SK-N-SH treated with all-trans-retinoic acid at 6 μM for 48 hours (cell line): ENCODE data around the gene PARVB.

ENCODE experiments used
- ATAC-seq: fragments of 200-7000 bp; cut with Tn5 transposase; 3 replicates; pipeline ENCODE4 v1.9.1; 2020; ENCODE audit warnings: mild to moderate bottlenecking, moderate library complexity
- ARNTL ChIP-seq: fragments of 450-650 bp; formaldehyde crosslinking; IDR thresholded peaks from 2 replicates; pipeline ENCODE4 v1.5.0; 2020; ENCODE audit warnings: low read depth, mild to moderate bottlenecking, moderate library complexity, borderline replicate concordance
- BACH2 ChIP-seq: fragments of 250-450 bp; sonication (Bioruptor Pico); IDR thresholded peaks from 2 replicates; pipeline ENCODE4 v1.9.0; 2021; ENCODE audit warnings: mild to moderate bottlenecking, borderline replicate concordance
- CSDC2 ChIP-seq: fragments of 250-450 bp; sonication (Bioruptor Pico); IDR thresholded peaks from 2 replicates; pipeline ENCODE4 v1.5.0; 2020; ENCODE audit warnings: mild to moderate bottlenecking, moderate library complexity
- ESRRG ChIP-seq: fragments of 250-450 bp; sonication (Bioruptor Pico); IDR thresholded peaks from 2 replicates; pipeline ENCODE4 v1.6.1; 2021; ENCODE audit warnings: mild to moderate bottlenecking
- GLIS3 ChIP-seq: fragments of 250-450 bp; sonication (Bioruptor Pico); IDR thresholded peaks from 2 replicates; pipeline ENCODE4 v1.5.0; 2020; ENCODE audit warnings: mild to moderate bottlenecking, moderate library complexity
- ISL1 ChIP-seq: fragments of 250-450 bp; sonication (Bioruptor Pico); IDR thresholded peaks from 2 replicates; pipeline ENCODE4 v2.1.2; 2022; ENCODE audit warnings: mild to moderate bottlenecking, moderate library complexity
- OSR1 ChIP-seq: fragments of 250-450 bp; sonication (Bioruptor Pico); IDR thresholded peaks from 2 replicates; pipeline ENCODE4 v1.8.0; 2022; ENCODE audit warnings: moderate library complexity, mild to moderate bottlenecking, inconsistent platforms
- PPARA ChIP-seq: fragments of 250-450 bp; sonication (Bioruptor Pico); IDR thresholded peaks from 2 replicates; pipeline ENCODE4 v1.5.0; 2020; ENCODE audit warnings: mild to moderate bottlenecking, borderline replicate concordance
- RARB ChIP-seq: fragments of 250-450 bp; sonication (Bioruptor Pico); IDR thresholded peaks from 2 replicates; pipeline ENCODE4 v1.8.0; 2021; ENCODE audit warnings: mild to moderate bottlenecking, moderate library complexity
- SNAI2 ChIP-seq: fragments of 250-450 bp; sonication (Bioruptor Pico); IDR thresholded peaks from 2 replicates; pipeline ENCODE4 v1.5.0; 2020; ENCODE audit warnings: mild to moderate bottlenecking, moderate library complexity
- TOX ChIP-seq: fragments of 250-450 bp; sonication (Bioruptor Pico); IDR thresholded peaks from 2 replicates; pipeline ENCODE4 v1.8.0; 2021; ENCODE audit warnings: mild to moderate bottlenecking, moderate library complexity, borderline replicate concordance
- ZC3H10 ChIP-seq: fragments of 250-450 bp; sonication (Bioruptor Pico); IDR thresholded peaks from 2 replicates; pipeline ENCODE4 v1.5.1; 2021; ENCODE audit warnings: mild to moderate bottlenecking, moderate library complexity
- ZFP3 ChIP-seq: fragments of 250-450 bp; sonication (Bioruptor Pico); IDR thresholded peaks from 2 replicates; pipeline ENCODE4 v1.5.0; 2020; ENCODE audit warnings: mild to moderate bottlenecking, moderate library complexity
- ZFP30 ChIP-seq: fragments of 450-650 bp; formaldehyde crosslinking; IDR thresholded peaks from 2 replicates; pipeline ENCODE4 v1.5.0; 2022; ENCODE audit warnings: mild to moderate bottlenecking, moderate library complexity
- ZNF565 ChIP-seq: fragments of 450-650 bp; formaldehyde crosslinking; conservative IDR thresholded peaks from 2 replicates; pipeline ENCODE4 v1.5.0; 2020; ENCODE audit warnings: low read depth, mild to moderate bottlenecking, moderate library complexity
- ZNF70 ChIP-seq: fragments of 450-650 bp; formaldehyde crosslinking; IDR thresholded peaks from 2 replicates; pipeline ENCODE4 v1.5.0; 2020; ENCODE audit warnings: mild to moderate bottlenecking, moderate library complexity
- ZNF8 ChIP-seq: fragments of 450-650 bp; formaldehyde crosslinking; IDR thresholded peaks from 2 replicates; pipeline ENCODE4 v1.5.0; 2020; ENCODE audit warnings: mild to moderate bottlenecking, moderate library complexity
- TF ChIP-seq, protein P1 (sequence below): fragments of 250-450 bp; sonication (Bioruptor Pico); IDR thresholded peaks from 2 replicates; pipeline ENCODE4 v1.5.1; 2021; ENCODE audit warnings: mild to moderate bottlenecking, moderate library complexity
- TF ChIP-seq, protein P2 (sequence below): fragments of 250-450 bp; sonication (Bioruptor Pico); IDR thresholded peaks from 2 replicates; pipeline ENCODE4 v1.5.0; 2020; ENCODE audit warnings: mild to moderate bottlenecking, moderate library complexity
- TF ChIP-seq, protein P3 (sequence below): fragments of 250-450 bp; sonication (Bioruptor Pico); IDR thresholded peaks from 2 replicates; pipeline ENCODE4 v1.8.0; 2020; ENCODE audit warnings: mild to moderate bottlenecking, moderate library complexity, borderline replicate concordance
- TF ChIP-seq, protein P4 (sequence below): fragments of 250-450 bp; sonication (Bioruptor Pico); IDR thresholded peaks from 2 replicates; pipeline ENCODE4 v1.8.0; 2021; ENCODE audit warnings: low read depth, mild to moderate bottlenecking, moderate library complexity, borderline replicate concordance

Gene PARVB

DNA sequence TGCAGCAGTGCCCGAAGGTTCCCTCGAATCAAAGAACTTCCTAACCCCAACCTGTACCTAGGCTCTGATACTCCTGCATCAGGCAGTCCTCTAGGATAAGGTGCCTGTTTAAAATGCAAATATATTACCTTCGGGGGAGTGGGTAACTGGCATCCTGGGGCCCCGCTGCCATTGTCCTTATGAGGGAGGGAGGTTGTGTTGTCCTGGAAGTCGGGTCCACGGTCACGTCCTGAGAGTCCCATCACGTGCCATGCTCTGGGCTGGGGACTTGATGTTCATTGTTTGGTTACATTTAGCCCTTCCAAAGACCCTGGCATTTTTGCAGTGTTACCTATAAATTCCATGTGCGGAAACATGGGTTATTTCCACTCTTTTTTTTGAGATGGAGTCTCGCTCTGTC is 67.6 kb downstream of the PARVB start:
- no peak for ATAC-seq
- TF ChIP-seq ESRRG (CRISPR knock-in tag) (no peak), OSR1 (CRISPR knock-in tag) (no peak), SNAI2 (CRISPR knock-in tag) (no peak), PPARA (CRISPR knock-in tag) (no peak), GLIS3 (CRISPR knock-in tag) (no peak), ZFP3 (CRISPR knock-in tag) (no peak), ARNTL (no peak), ZNF70 (CRISPR knock-in tag) (no peak), ZNF8 (CRISPR knock-in tag) (no peak), ZFP30 (CRISPR knock-in tag) (no peak), ZNF565 (CRISPR knock-in tag) (no peak), RARB (CRISPR knock-in tag) (no peak), ZC3H10 (CRISPR knock-in tag) (no peak), CSDC2 (CRISPR knock-in tag) (no peak), ISL1 (CRISPR knock-in tag) (no peak), BACH2 (CRISPR knock-in tag) (no peak), TOX (no peak)
- TF ChIP-seq, protein P1, sequence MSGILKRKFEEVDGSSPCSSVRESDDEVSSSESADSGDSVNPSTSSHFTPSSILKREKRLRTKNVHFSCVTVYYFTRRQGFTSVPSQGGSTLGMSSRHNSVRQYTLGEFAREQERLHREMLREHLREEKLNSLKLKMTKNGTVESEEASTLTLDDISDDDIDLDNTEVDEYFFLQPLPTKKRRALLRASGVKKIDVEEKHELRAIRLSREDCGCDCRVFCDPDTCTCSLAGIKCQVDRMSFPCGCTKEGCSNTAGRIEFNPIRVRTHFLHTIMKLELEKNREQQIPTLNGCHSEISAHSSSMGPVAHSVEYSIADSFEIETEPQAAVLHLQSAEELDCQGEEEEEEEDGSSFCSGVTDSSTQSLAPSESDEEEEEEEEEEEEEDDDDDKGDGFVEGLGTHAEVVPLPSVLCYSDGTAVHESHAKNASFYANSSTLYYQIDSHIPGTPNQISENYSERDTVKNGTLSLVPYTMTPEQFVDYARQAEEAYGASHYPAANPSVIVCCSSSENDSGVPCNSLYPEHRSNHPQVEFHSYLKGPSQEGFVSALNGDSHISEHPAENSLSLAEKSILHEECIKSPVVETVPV = no peak
- TF ChIP-seq, protein P2, sequence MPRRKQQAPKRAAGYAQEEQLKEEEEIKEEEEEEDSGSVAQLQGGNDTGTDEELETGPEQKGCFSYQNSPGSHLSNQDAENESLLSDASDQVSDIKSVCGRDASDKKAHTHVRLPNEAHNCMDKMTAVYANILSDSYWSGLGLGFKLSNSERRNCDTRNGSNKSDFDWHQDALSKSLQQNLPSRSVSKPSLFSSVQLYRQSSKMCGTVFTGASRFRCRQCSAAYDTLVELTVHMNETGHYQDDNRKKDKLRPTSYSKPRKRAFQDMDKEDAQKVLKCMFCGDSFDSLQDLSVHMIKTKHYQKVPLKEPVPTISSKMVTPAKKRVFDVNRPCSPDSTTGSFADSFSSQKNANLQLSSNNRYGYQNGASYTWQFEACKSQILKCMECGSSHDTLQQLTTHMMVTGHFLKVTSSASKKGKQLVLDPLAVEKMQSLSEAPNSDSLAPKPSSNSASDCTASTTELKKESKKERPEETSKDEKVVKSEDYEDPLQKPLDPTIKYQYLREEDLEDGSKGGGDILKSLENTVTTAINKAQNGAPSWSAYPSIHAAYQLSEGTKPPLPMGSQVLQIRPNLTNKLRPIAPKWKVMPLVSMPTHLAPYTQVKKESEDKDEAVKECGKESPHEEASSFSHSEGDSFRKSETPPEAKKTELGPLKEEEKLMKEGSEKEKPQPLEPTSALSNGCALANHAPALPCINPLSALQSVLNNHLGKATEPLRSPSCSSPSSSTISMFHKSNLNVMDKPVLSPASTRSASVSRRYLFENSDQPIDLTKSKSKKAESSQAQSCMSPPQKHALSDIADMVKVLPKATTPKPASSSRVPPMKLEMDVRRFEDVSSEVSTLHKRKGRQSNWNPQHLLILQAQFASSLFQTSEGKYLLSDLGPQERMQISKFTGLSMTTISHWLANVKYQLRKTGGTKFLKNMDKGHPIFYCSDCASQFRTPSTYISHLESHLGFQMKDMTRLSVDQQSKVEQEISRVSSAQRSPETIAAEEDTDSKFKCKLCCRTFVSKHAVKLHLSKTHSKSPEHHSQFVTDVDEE (CRISPR knock-in tag) = no peak
- TF ChIP-seq, protein P3, sequence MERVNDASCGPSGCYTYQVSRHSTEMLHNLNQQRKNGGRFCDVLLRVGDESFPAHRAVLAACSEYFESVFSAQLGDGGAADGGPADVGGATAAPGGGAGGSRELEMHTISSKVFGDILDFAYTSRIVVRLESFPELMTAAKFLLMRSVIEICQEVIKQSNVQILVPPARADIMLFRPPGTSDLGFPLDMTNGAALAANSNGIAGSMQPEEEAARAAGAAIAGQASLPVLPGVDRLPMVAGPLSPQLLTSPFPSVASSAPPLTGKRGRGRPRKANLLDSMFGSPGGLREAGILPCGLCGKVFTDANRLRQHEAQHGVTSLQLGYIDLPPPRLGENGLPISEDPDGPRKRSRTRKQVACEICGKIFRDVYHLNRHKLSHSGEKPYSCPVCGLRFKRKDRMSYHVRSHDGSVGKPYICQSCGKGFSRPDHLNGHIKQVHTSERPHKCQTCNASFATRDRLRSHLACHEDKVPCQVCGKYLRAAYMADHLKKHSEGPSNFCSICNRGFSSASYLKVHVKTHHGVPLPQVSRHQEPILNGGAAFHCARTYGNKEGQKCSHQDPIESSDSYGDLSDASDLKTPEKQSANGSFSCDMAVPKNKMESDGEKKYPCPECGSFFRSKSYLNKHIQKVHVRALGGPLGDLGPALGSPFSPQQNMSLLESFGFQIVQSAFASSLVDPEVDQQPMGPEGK (CRISPR knock-in tag) = no peak
- TF ChIP-seq, all 23 proteins: peak for 0

DNA sequence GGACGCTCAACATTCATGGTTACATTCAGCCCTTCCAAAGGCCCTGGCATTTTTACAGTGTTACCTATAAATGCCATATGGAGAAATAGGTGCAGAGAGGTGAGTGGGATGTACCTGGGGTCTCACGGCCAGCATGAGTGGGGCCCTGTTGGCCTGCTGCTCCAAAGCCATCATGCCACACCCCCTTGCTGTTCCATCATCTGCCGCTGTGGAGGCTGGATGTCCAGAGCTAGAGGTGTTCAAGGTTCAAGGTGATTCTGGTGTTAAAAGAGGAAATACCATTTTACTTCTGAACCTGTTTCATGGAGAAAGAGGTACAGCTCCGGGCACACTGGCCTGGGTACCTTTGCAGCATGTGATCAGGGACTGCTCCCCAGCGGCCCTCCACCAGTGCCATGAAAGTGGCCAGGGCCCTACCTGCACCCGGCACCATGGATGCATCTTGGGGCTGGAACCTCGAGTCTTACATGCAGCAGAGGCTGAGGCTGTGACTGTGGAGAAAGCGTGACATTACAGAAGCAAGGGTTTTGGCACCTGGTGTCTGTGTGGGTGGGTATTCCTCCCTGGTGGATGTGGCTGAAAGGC is 68.6 kb downstream of the PARVB start:
- ATAC-seq = no peak
- TF ChIP-seq ARNTL (no peak), GLIS3 (CRISPR knock-in tag) (no peak)
- TF ChIP-seq, all 23 proteins: peak for 0

DNA sequence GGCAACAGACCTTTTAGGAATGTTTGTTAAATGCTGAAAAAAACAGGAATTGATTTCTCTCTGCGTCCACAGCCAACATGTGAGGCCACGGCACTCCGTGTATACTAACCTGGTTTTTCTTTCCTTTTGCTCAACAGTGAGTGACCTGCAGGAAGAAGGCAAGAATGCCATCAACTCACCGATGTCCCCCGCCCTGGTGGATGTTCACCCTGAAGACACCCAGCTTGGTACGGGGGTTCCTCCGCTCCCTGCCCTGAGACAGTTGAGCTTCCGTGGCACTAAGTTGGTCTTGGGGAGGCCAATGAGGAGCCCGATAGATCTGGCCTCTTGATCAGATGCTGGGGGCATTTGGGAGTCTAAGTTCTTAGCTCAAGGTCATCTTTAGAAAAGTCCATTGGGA is 69.7 kb downstream of the PARVB start:
- no peak for ATAC-seq
- TF ChIP-seq PPARA (CRISPR knock-in tag) (no peak), ESRRG (CRISPR knock-in tag) (no peak), TOX (no peak), ZFP3 (CRISPR knock-in tag) (no peak), SNAI2 (CRISPR knock-in tag) (no peak)

DNA sequence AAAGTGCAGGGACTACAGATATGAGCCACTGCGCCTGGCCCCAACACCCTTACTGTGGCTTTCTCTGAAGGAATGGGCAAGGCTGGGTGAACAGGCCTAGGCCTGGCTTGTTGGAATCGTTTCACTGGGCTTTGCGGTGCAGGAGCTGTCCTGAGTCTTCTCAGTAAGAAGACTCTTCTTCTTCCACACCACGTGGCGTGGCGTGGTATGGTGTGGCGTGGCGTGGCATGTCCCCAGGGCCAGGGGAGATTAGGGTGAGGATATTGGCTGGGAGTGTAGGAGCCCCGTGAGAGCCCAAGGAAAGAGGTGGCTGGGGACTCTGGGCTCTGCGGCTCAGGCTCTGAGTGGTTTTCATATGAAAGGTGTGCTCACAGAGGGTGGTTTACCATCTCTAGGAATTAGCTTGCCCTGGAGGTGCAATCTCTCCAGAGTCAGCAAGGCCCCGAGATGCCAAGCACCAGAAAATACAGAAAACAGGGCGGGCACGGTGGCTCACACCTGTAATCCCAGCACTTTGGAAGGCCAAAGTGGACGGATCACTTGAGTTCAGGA is 70.7 kb downstream of the PARVB start:
- ATAC-seq = no peak
- TF ChIP-seq GLIS3 (CRISPR knock-in tag) = no peak
- no peak for TF ChIP-seq BACH2 (CRISPR knock-in tag)
- TF ChIP-seq, protein P1 = no peak
- TF ChIP-seq, protein P3 (CRISPR knock-in tag) = no peak
- TF ChIP-seq ESRRG (CRISPR knock-in tag) = no peak
- TF ChIP-seq, protein P2 (CRISPR knock-in tag) = no peak
- TF ChIP-seq, protein P4, sequence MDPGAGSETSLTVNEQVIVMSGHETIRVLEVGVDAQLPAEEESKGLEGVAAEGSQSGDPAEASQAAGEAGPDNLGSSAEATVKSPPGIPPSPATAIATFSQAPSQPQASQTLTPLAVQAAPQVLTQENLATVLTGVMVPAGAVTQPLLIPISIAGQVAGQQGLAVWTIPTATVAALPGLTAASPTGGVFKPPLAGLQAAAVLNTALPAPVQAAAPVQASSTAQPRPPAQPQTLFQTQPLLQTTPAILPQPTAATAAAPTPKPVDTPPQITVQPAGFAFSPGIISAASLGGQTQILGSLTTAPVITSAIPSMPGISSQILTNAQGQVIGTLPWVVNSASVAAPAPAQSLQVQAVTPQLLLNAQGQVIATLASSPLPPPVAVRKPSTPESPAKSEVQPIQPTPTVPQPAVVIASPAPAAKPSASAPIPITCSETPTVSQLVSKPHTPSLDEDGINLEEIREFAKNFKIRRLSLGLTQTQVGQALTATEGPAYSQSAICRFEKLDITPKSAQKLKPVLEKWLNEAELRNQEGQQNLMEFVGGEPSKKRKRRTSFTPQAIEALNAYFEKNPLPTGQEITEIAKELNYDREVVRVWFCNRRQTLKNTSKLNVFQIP (CRISPR knock-in tag) = no peak
- no peak for TF ChIP-seq ZFP3 (CRISPR knock-in tag)
- no peak for TF ChIP-seq ZNF565 (CRISPR knock-in tag)
- no peak for TF ChIP-seq ARNTL
